ENCODE results near the gene ARHGEF40. TPM values are rescaled to one million over a fixed set of nuclear protein-coding genes. Genes with fewer than 3 reads are reported as not detected.

ARHGEF40 gene
- total and polyA plus RNA-seq, 2 donors: 6.5 to 6.9 TPM

DNA sequence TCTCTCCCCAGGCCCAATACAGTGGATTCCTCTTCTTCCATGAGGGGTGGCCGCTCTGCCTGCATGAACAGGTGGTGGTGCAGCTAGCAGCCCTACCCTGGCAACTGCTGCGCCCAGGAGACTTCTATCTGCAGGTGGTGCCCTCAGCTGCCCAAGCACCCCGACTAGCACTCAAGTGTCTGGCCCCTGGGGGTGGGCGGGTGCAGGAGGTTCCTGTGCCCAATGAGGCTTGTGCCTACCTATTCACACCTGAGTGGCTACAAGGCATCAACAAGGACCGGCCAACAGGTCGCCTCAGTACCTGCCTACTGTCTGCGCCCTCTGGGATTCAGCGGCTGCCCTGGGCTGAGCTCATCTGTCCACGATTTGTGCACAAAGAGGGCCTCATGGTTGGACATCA, 3.8 kb downstream of the ARHGEF40 start:
- H3K27me3 ChIP-seq (ENCODE audit: control insufficient read depth in 2 of 2, insufficient read depth in 1 of 2, low read length in 1 of 2): peaks cover 42 to 58% of the 10 kb centered on the region in 2 donors
- 94% methylated on average over 9 of the region's 9 CpGs for WGBS
- H3K4me3 ChIP-seq (ENCODE audit: low read length in 2 of 2): no peak overlapping the region
- peaks cover 1 to 6% of the 10 kb centered on the region in 2 donors for H3K9me3 ChIP-seq (ENCODE audit: control insufficient read depth in 2 of 2, insufficient read depth in 1 of 2, low read length in 1 of 2)
- peaks cover 15 to 29% of the 10 kb centered on the region in 2 donors for H3K4me1 ChIP-seq (ENCODE audit: control insufficient read depth in 2 of 2, insufficient read depth in 2 of 2, low read length in 2 of 2)
- no peak for DNase-seq (ENCODE audit: low read depth in 6 of 9, low spot score in 9 of 9)
- no peaks in the 10 kb centered on the region for H3K36me3 ChIP-seq (ENCODE audit: control insufficient read depth in 2 of 2, insufficient read depth in 2 of 2, low read length in 1 of 2)
- no peak overlapping the region for H3K27ac ChIP-seq (ENCODE audit: low read depth in 1 of 2, low read length in 1 of 2)

DNA sequence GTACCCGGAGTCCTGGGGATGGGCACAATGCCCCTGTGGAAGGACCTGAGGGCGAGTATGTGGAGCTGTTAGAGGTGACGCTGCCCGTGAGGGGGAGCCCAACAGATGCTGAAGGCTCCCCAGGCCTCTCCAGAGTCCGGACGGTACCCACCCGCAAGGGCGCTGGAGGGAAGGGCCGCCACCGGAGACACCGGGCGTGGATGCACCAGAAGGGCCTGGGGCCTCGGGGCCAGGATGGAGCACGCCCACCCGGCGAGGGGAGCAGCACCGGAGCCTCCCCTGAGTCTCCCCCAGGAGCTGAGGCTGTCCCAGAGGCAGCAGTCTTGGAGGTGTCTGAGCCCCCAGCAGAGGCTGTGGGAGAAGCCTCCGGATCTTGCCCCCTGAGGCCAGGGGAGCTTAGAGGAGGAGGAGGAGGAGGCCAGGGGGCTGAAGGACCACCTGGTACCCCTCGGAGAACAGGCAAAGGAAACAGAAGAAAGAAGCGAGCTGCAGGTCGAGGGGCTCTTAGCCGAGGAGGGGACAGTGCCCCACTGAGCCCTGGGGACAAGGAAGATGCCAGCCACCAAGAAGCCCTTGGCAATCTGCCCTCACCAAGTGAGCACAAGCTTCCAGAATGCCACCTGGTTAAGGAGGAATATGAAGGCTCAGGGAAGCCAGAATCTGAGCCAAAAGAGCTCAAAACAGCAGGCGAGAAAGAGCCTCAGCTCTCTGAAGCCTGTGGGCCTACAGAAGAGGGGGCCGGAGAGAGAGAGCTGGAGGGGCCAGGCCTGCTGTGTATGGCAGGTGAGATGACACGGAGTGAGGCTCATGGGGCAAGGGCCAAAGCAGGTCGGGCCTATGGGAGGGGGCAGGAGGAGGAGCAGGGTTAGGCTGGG, 4.5 kb downstream of the ARHGEF40 start:
- Histone ChIP-seq H3K27ac (ENCODE audit: low read depth in 1 of 2, low read length in 1 of 2) (no peak overlapping the region), H3K9me3 (ENCODE audit: control insufficient read depth in 2 of 2, insufficient read depth in 1 of 2, low read length in 1 of 2) (peaks cover 1 to 6% of the 10 kb centered on the region in 2 donors), H3K27me3 (ENCODE audit: control insufficient read depth in 2 of 2, insufficient read depth in 1 of 2, low read length in 1 of 2) (peaks cover 35 to 51% of the 10 kb centered on the region in 2 donors), H3K36me3 (ENCODE audit: control insufficient read depth in 2 of 2, insufficient read depth in 2 of 2, low read length in 1 of 2) (no peaks in the 10 kb centered on the region), H3K4me3 (ENCODE audit: low read length in 2 of 2) (no peak overlapping the region), H3K4me1 (ENCODE audit: control insufficient read depth in 2 of 2, insufficient read depth in 2 of 2, low read length in 2 of 2) (peaks cover 12 to 23% of the 10 kb centered on the region in 2 donors)
- 97% methylated on average over 26 of the region's 26 CpGs for WGBS
- DNase-seq (ENCODE audit: low read depth in 6 of 9, low spot score in 9 of 9): no peak

DNA sequence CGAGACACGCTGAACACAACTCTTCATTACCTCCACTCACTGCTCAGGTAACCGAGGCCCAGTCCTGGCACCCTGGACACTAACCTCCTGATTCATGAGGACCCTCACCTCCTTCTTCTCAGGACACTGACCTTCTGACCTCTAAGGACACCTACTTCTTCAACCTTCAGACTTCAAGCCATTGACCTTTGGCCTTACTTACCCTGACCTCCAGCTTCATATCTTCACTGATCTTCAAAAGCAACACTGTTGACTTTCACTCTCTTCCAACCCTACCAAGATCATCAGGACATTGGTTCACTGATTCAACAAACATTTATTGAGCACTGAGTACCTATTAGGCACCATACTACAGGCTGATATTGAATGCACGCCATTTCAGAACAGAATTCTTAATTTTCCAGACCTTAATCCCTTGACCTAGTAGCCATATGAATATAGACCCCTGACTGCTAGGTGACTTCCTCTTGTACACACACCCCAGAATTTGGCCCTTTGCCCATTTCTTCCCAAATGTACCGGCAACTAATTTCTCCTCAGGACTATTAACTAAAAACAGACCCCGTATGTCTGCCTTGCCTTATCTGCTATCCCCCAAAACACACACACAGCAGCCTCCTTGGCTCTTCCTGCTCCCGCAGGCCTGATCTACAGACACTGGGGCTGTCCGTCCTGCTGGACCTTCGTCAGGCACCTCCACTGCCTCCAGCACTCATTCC, 5.8 kb downstream of the ARHGEF40 start:
- peaks cover 22 to 40% of the 10 kb centered on the region in 2 donors for H3K27me3 ChIP-seq (ENCODE audit: control insufficient read depth in 2 of 2, insufficient read depth in 1 of 2, low read length in 1 of 2)
- WGBS: 96% methylated on average over 9 of the region's 9 CpGs
- H3K27ac ChIP-seq (ENCODE audit: low read depth in 1 of 2, low read length in 1 of 2): no peak overlapping the region
- no peak overlapping the region for H3K4me3 ChIP-seq (ENCODE audit: low read length in 2 of 2)
- no peaks in the 10 kb centered on the region for H3K36me3 ChIP-seq (ENCODE audit: control insufficient read depth in 2 of 2, insufficient read depth in 2 of 2, low read length in 1 of 2)
- DNase-seq (ENCODE audit: low read depth in 6 of 9, low spot score in 9 of 9): no peak
- no peaks in the 10 kb centered on the region for H3K9me3 ChIP-seq (ENCODE audit: control insufficient read depth in 2 of 2, insufficient read depth in 1 of 2, low read length in 1 of 2)
- peaks cover 4 to 13% of the 10 kb centered on the region in 2 donors for H3K4me1 ChIP-seq (ENCODE audit: control insufficient read depth in 2 of 2, insufficient read depth in 2 of 2, low read length in 2 of 2)

DNA sequence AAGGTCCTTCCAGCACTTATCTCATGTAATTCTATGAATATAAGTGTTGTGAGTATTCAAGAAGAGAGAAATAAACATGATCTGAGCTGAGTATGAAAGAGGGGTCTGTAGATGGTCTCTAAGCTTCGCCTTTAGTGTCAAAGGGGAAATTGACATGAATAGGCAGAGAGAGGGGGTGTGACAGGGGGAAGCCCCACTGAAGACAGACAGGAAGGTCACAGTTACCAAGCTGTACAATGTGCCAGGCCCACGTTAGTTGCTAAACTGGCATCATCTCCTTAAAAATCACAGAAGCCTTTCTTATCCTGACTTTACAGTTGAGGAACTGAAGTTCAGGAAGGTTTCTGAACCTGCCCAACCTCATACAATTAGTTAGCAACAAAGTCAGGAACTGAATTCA, 7.6 kb downstream of the ARHGEF40 start:
- DNase-seq (ENCODE audit: low read depth in 6 of 9, low spot score in 9 of 9): no peak
- Histone ChIP-seq H3K27ac (ENCODE audit: low read depth in 1 of 2, low read length in 1 of 2) (no peak overlapping the region), H3K4me1 (ENCODE audit: control insufficient read depth in 2 of 2, insufficient read depth in 2 of 2, low read length in 2 of 2) (peaks cover 0 to 2% of the 10 kb centered on the region in 2 donors)

DNA sequence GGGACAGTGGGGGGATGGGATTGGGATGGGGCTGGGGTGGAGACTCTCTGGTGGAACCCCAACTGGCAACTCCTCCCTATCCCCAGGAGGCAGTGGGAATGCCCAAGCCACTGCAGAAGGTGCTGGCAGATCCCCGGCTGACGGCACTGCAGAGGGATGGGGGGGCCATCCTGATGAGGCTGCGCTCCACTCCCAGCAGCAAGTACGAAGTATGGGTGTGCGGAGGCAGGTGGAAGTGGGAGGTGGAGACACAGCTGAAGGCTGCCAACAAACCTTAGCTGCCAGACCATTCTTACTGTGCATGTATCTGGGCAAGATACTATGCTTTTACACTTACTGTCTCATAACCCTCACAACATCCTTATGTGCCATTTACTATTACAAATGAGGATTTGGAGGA, 8.2 kb downstream of the ARHGEF40 start:
- 99% methylated on average over 5 of the region's 5 CpGs for WGBS
- H3K9me3 ChIP-seq (ENCODE audit: control insufficient read depth in 2 of 2, insufficient read depth in 1 of 2, low read length in 1 of 2): no peaks in the 10 kb centered on the region
- H3K36me3 ChIP-seq (ENCODE audit: control insufficient read depth in 2 of 2, insufficient read depth in 2 of 2, low read length in 1 of 2): no peaks in the 10 kb centered on the region
- no peak overlapping the region for H3K27ac ChIP-seq (ENCODE audit: low read depth in 1 of 2, low read length in 1 of 2)
- no peaks in the 10 kb centered on the region for H3K4me1 ChIP-seq (ENCODE audit: control insufficient read depth in 2 of 2, insufficient read depth in 2 of 2, low read length in 2 of 2)
- peaks cover 3 to 17% of the 10 kb centered on the region in 2 donors for H3K27me3 ChIP-seq (ENCODE audit: control insufficient read depth in 2 of 2, insufficient read depth in 1 of 2, low read length in 1 of 2)
- DNase-seq (ENCODE audit: low read depth in 6 of 9, low spot score in 9 of 9): no peak
- no peak overlapping the region for H3K4me3 ChIP-seq (ENCODE audit: low read length in 2 of 2)

More for the DNA sequence above, 7.6 kb downstream of the ARHGEF40 start:
- H3K36me3 ChIP-seq (ENCODE audit: control insufficient read depth in 2 of 2, insufficient read depth in 2 of 2, low read length in 1 of 2): no peaks in the 10 kb centered on the region
- no peaks in the 10 kb centered on the region for H3K9me3 ChIP-seq (ENCODE audit: control insufficient read depth in 2 of 2, insufficient read depth in 1 of 2, low read length in 1 of 2)
- H3K4me3 ChIP-seq (ENCODE audit: low read length in 2 of 2): no peak overlapping the region
- H3K27me3 ChIP-seq (ENCODE audit: control insufficient read depth in 2 of 2, insufficient read depth in 1 of 2, low read length in 1 of 2): peaks cover 5 to 22% of the 10 kb centered on the region in 2 donors
- 88% methylated on average over 2 of the region's 2 CpGs for WGBS

DNA sequence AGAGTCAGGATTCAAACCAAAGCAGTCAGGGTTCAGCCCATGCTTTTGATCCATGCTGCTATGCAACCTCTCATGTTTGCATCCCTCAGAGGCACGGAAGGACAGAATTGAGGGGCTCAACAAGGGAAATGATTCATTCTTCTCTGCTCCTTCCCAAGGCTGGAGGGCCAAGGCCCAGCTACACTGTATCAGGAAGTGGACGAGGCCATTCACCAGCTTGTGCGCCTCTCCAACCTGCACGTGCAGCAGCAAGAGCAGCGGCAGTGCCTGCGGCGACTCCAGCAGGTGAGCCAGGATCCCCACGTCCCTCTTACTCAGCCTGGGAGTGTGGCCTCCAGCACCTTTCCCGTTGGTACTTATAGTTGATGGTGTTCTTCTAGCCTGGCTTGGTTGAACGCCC, 8.6 kb downstream of the ARHGEF40 start:
- 95% methylated on average over 10 of the region's 10 CpGs for WGBS
- no peaks in the 10 kb centered on the region for H3K4me1 ChIP-seq (ENCODE audit: control insufficient read depth in 2 of 2, insufficient read depth in 2 of 2, low read length in 2 of 2)
- DNase-seq (ENCODE audit: low read depth in 6 of 9, low spot score in 9 of 9): no peak
- H3K27me3 ChIP-seq (ENCODE audit: control insufficient read depth in 2 of 2, insufficient read depth in 1 of 2, low read length in 1 of 2): peaks cover 2 to 16% of the 10 kb centered on the region in 2 donors
- H3K9me3 ChIP-seq (ENCODE audit: control insufficient read depth in 2 of 2, insufficient read depth in 1 of 2, low read length in 1 of 2): no peaks in the 10 kb centered on the region
- H3K27ac ChIP-seq (ENCODE audit: low read depth in 1 of 2, low read length in 1 of 2): no peak overlapping the region
- H3K4me3 ChIP-seq (ENCODE audit: low read length in 2 of 2): no peak overlapping the region
- H3K36me3 ChIP-seq (ENCODE audit: control insufficient read depth in 2 of 2, insufficient read depth in 2 of 2, low read length in 1 of 2): no peaks in the 10 kb centered on the region

DNA sequence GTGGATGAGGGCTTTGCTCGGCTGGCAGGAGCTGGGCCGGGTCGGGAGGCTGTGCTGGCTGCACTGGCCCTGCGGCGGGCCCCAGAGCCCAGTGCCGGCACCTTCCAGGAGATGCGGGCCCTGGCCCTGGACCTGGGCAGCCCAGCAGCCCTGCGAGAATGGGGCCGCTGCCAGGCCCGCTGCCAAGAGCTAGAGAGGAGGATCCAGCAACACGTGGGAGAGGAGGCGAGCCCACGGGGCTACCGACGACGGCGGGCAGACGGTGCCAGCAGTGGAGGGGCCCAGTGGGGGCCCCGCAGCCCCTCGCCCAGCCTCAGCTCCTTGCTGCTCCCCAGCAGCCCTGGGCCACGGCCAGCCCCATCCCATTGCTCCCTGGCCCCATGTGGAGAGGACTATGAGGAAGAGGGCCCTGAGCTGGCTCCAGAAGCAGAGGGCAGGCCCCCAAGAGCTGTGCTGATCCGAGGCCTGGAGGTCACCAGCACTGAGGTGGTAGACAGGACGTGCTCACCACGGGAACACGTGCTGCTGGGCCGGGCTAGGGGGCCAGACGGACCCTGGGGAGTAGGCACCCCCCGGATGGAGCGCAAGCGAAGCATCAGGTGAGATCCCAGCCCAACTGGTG, 11.5 kb downstream of the ARHGEF40 start:
- H3K36me3 ChIP-seq (ENCODE audit: control insufficient read depth in 2 of 2, insufficient read depth in 2 of 2, low read length in 1 of 2): no peaks in the 10 kb centered on the region
- peaks cover 0 to 5% of the 10 kb centered on the region in 2 donors for H3K27me3 ChIP-seq (ENCODE audit: control insufficient read depth in 2 of 2, insufficient read depth in 1 of 2, low read length in 1 of 2)
- H3K9me3 ChIP-seq (ENCODE audit: control insufficient read depth in 2 of 2, insufficient read depth in 1 of 2, low read length in 1 of 2): no peaks in the 10 kb centered on the region
- no peak overlapping the region for H3K27ac ChIP-seq (ENCODE audit: low read depth in 1 of 2, low read length in 1 of 2)
- no peak for DNase-seq (ENCODE audit: low read depth in 6 of 9, low spot score in 9 of 9)
- no peaks in the 10 kb centered on the region for H3K4me1 ChIP-seq (ENCODE audit: control insufficient read depth in 2 of 2, insufficient read depth in 2 of 2, low read length in 2 of 2)
- H3K4me3 ChIP-seq (ENCODE audit: low read length in 2 of 2): no peak overlapping the region
- 93% methylated on average over 30 of the region's 30 CpGs for WGBS

DNA sequence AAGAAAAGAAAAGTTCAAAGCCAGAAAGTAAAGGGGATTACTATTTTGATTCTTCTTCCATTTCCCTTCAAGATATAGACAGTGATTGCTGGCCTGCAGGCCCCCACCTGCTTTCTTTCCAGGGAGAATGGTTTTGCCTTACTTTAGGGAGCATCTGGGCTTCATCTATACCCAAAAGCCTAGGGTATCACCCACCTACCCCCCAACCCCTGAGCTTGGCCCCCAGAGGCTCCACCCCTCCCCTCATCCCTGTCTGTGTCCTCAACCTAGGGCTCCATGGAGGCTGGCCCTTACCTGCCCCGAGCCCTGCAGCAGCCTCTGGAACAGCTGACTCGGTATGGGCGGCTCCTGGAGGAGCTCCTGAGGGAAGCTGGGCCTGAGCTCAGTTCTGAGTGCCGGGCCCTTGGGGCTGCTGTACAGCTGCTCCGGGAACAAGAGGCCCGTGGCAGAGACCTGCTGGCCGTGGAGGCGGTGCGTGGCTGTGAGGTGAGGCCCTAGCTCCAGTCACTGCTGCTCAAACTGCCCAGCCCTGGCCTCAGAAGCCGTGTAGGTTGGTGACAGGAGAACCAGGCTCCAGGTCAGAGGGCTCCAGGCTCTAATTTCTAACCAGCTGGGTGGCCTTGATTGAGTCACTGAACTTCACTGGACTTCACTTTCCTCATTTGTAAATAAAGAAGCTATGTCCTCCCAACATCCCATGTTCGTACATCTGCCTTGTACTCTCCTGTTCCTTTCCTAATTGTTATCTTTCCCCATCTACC, 13.6 kb downstream of the ARHGEF40 start:
- H3K9me3 ChIP-seq (ENCODE audit: control insufficient read depth in 2 of 2, insufficient read depth in 1 of 2, low read length in 1 of 2): no peaks in the 10 kb centered on the region
- no peak for DNase-seq (ENCODE audit: low read depth in 6 of 9, low spot score in 9 of 9)
- H3K4me1 ChIP-seq (ENCODE audit: control insufficient read depth in 2 of 2, insufficient read depth in 2 of 2, low read length in 2 of 2): peaks cover 0 to 12% of the 10 kb centered on the region in 2 donors
- H3K27ac ChIP-seq (ENCODE audit: low read depth in 1 of 2, low read length in 1 of 2): no peak overlapping the region
- WGBS: 94% methylated on average over 11 of the region's 11 CpGs
- no peak overlapping the region for H3K4me3 ChIP-seq (ENCODE audit: low read length in 2 of 2)
- peaks cover 0 to 5% of the 10 kb centered on the region in 2 donors for H3K36me3 ChIP-seq (ENCODE audit: control insufficient read depth in 2 of 2, insufficient read depth in 2 of 2, low read length in 1 of 2)
- H3K27me3 ChIP-seq (ENCODE audit: control insufficient read depth in 2 of 2, insufficient read depth in 1 of 2, low read length in 1 of 2): peaks cover 0 to 1% of the 10 kb centered on the region in 2 donors
